Measurements from ENCODE around the gene HDAC2.
"Not testable (repeated sequence)": the region's sequence is repeated elsewhere in the genome, so short reads cannot be mapped to it uniquely, and the experiment has no call there.

Gene HDAC2

DNA sequence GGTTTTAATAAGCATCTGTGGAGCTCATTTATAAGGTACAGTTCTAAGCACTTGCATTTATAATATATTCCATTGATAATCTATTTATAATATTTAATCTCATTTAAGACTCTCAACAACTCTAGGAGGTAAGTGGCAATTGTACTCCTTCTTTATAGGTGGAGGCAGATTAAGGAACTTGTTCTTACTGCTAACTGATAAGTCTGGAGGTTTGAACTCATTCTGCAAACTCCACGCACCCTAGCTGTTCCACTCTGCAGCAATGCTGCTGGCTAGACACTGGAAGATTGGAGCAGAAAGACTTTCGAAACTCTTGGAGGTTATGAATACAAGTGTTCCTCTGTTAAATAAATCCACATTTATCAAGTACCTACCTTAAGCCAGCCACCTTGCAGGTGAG, 793 bp upstream of the HDAC2 start:
- peak; percentile 8 to 43 (median 40) for DNase-seq

DNA sequence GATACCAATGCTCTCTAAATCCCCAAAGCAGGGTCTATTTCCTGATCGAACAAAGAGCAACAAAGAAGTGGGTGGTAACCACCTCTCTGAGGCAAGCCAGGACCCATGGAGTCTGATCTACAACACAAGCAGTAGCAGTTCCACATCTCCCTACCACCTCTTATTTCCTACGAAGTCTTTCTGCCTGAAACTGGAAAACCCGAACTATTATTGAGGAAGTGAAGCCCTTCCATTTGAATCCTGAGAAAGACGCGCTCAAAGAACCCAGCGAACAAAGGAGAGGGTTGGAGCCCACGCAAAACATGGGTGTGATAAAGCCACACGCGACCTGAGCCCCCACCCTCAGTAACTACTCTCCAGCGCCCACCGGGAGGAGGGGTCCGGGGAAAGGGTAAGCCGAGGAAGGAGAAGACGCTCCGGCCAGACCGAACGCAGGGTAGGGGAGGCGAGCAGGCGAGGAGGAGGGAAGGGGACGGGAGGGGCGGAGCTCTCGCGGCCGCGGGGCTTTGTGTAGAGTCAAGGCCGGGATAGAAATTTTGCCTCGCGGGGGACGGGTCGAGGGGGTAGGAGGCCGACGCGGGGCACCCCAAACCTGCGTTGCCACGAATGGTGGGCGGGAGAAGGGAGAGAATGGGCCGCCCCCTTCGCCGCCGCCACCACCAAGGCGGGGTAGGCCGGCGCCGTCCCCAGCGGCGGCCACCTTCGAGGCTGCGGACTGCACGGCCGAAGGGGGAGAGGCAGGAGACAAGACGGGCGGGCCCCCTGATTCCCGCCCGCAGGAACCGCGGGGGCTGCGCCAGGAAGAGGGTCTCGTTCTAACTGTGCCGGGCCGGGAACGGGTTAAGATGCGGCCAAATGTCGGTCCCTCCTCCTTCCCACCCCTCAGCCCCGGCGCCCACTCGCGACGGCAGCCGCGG, 802 bp downstream of the HDAC2 start:
- peak; percentile 58 to 78 (median 76) for DNase-seq

DNA sequence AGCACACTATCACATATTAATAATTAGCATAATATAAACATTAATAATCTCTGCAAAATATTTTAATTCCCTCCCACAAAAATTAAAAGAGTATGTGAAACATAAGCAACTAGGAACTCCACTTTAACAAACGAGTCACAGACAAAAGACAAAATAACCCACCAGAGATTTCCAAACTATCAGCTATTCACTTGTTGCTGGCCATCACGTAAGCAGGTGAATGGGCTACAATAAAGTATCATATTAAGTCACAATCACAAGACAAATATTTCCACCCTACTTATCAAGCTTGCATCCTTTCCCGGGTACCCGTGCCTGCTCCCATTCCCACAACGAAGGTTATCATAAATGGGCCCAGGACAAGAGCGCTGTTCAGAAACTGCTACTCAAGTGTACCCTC, 2.5 kb downstream of the HDAC2 start:
- DNase-seq = no peak

- DNase-seq = no peak
Measured at GRCh38 chr6:113967777-113968176, 3.2 kb downstream of the HDAC2 start.

DNA sequence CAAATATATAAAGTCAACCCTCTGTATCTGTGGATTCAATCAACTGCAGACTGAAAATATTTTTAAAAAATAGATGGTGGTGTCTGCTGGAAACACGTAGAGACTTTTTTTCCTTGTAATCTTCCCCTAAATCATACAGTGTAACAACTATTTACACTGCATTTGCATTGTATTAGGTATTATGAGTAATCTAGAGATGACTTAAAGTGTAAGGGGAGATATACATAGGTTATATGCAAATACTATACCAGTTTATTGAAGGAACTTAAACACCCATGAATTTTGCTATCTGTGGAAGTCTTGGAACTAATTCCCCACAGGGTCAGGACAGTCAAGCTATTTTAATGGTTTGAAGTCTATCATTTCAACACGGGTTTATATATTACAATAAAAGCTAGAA, 10.2 kb downstream of the HDAC2 start:
- DNase-seq = no peak

DNA sequence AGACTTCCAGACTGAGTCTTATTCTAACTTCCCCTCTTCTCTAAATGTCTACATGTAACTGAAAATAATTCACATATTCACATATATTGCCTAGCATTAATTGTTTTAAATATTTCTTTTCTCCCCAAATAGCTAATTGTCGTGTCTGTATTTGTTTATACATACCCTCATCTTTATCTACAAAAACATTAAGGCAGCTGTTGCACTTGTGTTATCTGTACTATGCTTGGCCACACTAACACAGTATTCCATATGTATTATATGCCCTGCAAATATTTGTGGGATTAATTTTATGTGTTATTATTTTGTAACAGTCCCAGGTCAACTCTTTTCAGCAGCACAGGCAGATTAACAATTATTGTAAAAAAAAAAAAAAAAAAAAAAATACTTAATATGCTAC, 11.7 kb downstream of the HDAC2 start:
- no peak for DNase-seq

- no peak for DNase-seq
Measured at GRCh38 chr6:113954653-113955052, 16.3 kb downstream of the HDAC2 start.

DNA sequence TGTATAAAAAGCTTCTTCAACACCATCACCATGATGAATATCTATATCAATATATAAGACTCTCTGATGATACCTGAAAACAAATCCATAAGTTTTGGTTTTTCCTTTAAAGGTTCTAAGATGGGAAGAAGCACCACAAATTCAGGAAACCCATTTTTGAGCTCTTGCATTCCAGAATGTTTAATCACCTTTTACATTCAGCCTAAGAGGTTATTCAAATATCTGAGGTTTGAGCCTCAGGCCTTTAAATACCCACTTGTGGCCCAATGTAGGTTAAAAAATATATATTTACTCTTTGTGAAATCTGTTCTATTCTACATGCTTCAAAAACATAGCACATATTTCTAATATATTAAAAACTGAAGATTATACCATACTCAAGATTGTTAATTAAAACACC, 17.6 kb downstream of the HDAC2 start:
- no peak for DNase-seq

GRCh38 chr6:113949499-113949898, 21.4 kb downstream of the HDAC2 start:
- no peak for DNase-seq

GRCh38 chr6:113944701-113945100, 26.2 kb downstream of the HDAC2 start:
- DNase-seq = no peak

- DNase-seq = no peak
Measured at GRCh38 chr6:113939825-113940224, 31.1 kb downstream of the HDAC2 start.

GRCh38 chr6:113936093-113936934, 34.6 kb downstream of the HDAC2 start:
- DNase-seq = peak; percentile 37 to 74 (median 66)

DNA sequence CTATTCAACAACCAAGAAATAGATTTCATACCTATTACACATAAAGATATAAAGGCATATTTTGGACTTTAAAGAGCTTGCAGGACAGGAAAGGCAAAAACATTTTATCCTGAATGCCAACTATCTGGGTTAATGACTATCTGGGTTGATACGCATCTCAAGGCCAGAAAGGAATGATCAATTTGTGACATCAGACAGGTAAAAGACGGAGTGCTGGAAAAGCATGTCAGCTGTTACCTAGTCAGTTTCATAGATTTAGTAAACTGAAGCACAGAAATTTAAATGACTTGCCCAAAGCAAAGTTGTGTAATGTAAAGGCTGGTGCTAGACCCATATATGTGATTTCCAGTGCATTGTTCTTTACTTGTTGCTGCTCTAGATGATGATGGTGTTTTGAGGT, 36.8 kb downstream of the HDAC2 start:
- DNase-seq = no peak

GRCh38 chr6:113931907-113932306, 39.0 kb downstream of the HDAC2 start:
- not testable (repeated sequence) for DNase-seq

- no peak for DNase-seq
Measured at GRCh38 chr6:113930183-113930582, 40.8 kb downstream of the HDAC2 start.

- DNase-seq = no peak
Measured at GRCh38 chr6:113927001-113927400, 43.9 kb downstream of the HDAC2 start.

GRCh38 chr6:113925378-113925777, 45.6 kb downstream of the HDAC2 start:
- DNase-seq = no peak

- DNase-seq = no peak
Measured at GRCh38 chr6:113924312-113924723, 46.6 kb downstream of the HDAC2 start.

DNA sequence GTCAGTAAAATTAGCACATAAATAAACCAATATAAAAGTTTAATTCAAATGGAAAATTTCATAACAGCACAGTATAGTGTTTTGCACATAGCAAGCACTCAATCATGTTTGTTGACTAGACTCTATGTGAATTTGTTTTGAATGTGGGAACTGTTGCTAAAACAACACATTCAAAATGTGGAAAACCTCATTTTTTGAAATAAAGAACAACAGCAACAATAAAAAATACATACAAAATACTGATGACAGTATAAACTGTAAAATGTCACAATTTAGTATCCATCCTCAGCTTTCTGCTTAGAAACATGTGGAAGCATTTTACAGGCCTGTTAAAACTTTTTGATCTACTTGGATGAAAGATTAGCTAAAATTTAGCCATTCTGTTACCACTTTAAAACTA, 47.4 kb downstream of the HDAC2 start:
- no peak for DNase-seq

DNA sequence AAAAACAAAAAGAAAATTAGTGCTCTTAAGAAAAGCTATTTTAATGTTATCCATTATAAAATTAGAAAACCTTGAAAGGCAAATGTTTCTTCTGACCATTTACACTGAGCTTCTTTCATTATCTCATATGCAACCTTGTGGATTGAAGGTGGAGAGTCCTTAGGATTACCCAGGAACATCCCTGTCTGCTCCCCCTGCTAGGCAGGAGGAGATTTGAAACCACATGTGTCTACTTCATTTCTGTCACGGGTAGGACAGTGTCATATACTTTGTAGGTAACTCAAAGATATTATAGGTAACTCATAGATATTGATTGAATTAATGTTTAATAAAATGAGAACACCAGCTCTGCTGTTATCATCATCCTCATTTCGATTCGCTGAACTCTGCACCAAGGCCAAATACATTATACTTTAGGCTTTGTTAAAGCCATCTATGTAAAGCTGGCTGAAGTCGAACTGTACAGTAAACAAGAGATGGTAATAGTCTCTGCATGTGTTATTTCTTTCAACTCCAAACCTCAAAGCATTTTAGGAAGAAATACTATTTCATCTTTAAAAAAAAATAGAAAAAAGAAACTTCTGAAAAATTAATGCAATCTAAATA, 49.5 kb downstream of the HDAC2 start:
- DNase-seq = no peak

GRCh38 chr6:113920663-113921267, 50.2 kb downstream of the HDAC2 start:
- peak in 2 of 4 experiments; percentile 5 to 7 for DNase-seq

DNA sequence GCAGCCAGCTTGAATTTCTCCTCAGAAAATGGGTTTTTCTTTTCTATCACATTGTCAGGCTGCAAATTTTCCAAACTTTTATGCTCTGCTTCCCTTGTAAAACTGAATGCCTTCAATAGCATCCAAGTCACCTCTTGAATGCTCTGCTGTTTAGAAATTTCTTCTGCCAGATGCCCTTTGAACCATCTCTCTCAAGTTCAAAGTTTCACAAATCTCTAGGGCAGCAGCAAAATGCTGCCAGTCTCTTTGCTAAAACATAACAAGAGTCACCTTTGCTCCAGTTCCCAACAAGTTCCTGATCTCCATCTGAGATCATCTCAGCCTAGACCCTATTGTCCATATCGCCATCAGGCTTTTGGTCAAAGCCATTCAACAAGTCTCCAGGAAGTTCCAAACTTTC, 60.7 kb downstream of the HDAC2 start:
- not testable (repeated sequence) for DNase-seq

Data from suppressor macrophage (primary cell).